Naive B cell (primary cell): Measurements from ENCODE around the gene ERC2. TPM values are rescaled to one million over a fixed set of nuclear protein-coding genes. Genes with fewer than 3 reads are reported as not detected.

Source experiments
- ATAC-seq, 2 donors: fragments of 150-1000 bp; cut with Tn5 transposase; 2 replicates each; pipeline ENCODE4 v1.10.0; 2021; ENCODE audit warnings: low read depth in 2 of 2, mild to moderate bottlenecking in 2 of 2, moderate library complexity in 2 of 2
- DNase-seq: peaks from one replicate; pipeline ENCODE4 v3.0.0; 2022
- H3K27ac Mint-ChIP-seq, 6 donors: one replicate each; pipeline ENCODE4 v1.8.0; 2020 to 2022; ENCODE audit warnings: mild to moderate bottlenecking in 6 of 6, mixed read lengths in 6 of 6, moderate library complexity in 5 of 6, inconsistent platforms in 2 of 6
- H3K27me3 Mint-ChIP-seq, 3 donors: one replicate each; pipeline ENCODE4 v1.8.0; 2021 to 2022; ENCODE audit warnings: mixed read lengths in 3 of 3, mild to moderate bottlenecking in 1 of 3
- H3K36me3 Mint-ChIP-seq, 2 donors: one replicate each; pipeline ENCODE4 v1.8.0; 2020 to 2022; ENCODE audit warnings: mixed read lengths in 2 of 2, inconsistent platforms in 1 of 2, mild to moderate bottlenecking in 1 of 2
- H3K4me1 Mint-ChIP-seq, 3 donors: one replicate each; pipeline ENCODE4 v1.8.0; 2020 to 2022; ENCODE audit warnings: mixed read lengths in 3 of 3, inconsistent platforms in 1 of 3, mild to moderate bottlenecking in 1 of 3, moderate library complexity in 1 of 3
- H3K4me3 Mint-ChIP-seq, 8 donors: one replicate each; pipeline ENCODE4 v1.8.0; 2020 to 2022; ENCODE audit warnings: mild to moderate bottlenecking in 8 of 8, mixed read lengths in 8 of 8, moderate library complexity in 8 of 8, inconsistent platforms in 2 of 8
- H3K9me3 Mint-ChIP-seq, 7 donors: one replicate each; pipeline ENCODE4 v1.8.0; 2020 to 2022; ENCODE audit warnings: mixed read lengths in 7 of 7, mild to moderate bottlenecking in 5 of 7, inconsistent platforms in 2 of 7, moderate library complexity in 1 of 7
- polyA plus RNA-seq, 6 donors: library from polyadenylated mRNA; unstranded; fragments of 300-500 nt; fragmentation: Illumina TruSeq; gene quantifications; one replicate each; pipeline ENCODE4 v1.2.3, GENCODE V29; 2021; ENCODE audit warnings: low read depth in 6 of 6

ERC2 gene
- polyA plus RNA-seq, 6 donors from 2014 or later = not detected

GRCh38 chr3:56415652-56416051, 52.6 kb downstream of the ERC2 start:
- no peaks in the 10 kb centered on the region for H3K36me3 Mint-ChIP-seq
- ATAC-seq = no peak
- H3K4me3 Mint-ChIP-seq = no peak overlapping the region
- H3K27me3 Mint-ChIP-seq = peaks cover 23 to 36% (median 29%) of the 10 kb centered on the region in 3 donors
- H3K4me1 Mint-ChIP-seq = no peaks in the 10 kb centered on the region
- H3K9me3 Mint-ChIP-seq = peaks cover 0 to 4% (median 0%) of the 10 kb centered on the region in 7 donors
- H3K27ac Mint-ChIP-seq = no peak overlapping the region
- DNase-seq = no peak

GRCh38 chr3:56413911-56414310, 54.4 kb downstream of the ERC2 start:
- Mint-ChIP-seq H3K4me3 (no peak overlapping the region), H3K27ac (no peak overlapping the region), H3K27me3 (peaks cover 28 to 36% (median 29%) of the 10 kb centered on the region in 3 donors), H3K4me1 (no peaks in the 10 kb centered on the region), H3K36me3 (no peaks in the 10 kb centered on the region), H3K9me3 (peaks cover 0 to 4% (median 0%) of the 10 kb centered on the region in 7 donors)
- DNase-seq (no peak), ATAC-seq (no peak)

GRCh38 chr3:56411166-56411565, 57.1 kb downstream of the ERC2 start:
- Mint-ChIP-seq H3K4me1 (no peaks in the 10 kb centered on the region), H3K36me3 (no peaks in the 10 kb centered on the region), H3K4me3 (no peak overlapping the region), H3K9me3 (peaks cover 0 to 4% (median 0%) of the 10 kb centered on the region in 7 donors), H3K27me3 (peaks cover 32 to 43% (median 34%) of the 10 kb centered on the region in 3 donors), H3K27ac (no peak overlapping the region)
- ATAC-seq (no peak), DNase-seq (no peak)

- Mint-ChIP-seq H3K27me3 (peaks cover 32 to 38% (median 33%) of the 10 kb centered on the region in 3 donors), H3K27ac (no peak overlapping the region), H3K4me3 (no peak overlapping the region), H3K9me3 (peaks cover 0 to 4% (median 0%) of the 10 kb centered on the region in 7 donors), H3K4me1 (no peaks in the 10 kb centered on the region), H3K36me3 (no peaks in the 10 kb centered on the region)
- no peak for ATAC-seq
- no peak for DNase-seq
Measured at GRCh38 chr3:56410576-56410975, 57.7 kb downstream of the ERC2 start.

- DNase-seq (no peak), ATAC-seq (no peak)
- Mint-ChIP-seq H3K4me3 (no peak overlapping the region), H3K4me1 (no peaks in the 10 kb centered on the region), H3K27me3 (peaks cover 32 to 38% (median 33%) of the 10 kb centered on the region in 3 donors), H3K9me3 (peaks cover 0 to 4% (median 0%) of the 10 kb centered on the region in 7 donors), H3K36me3 (no peaks in the 10 kb centered on the region), H3K27ac (no peak overlapping the region)
Measured at GRCh38 chr3:56409790-56410189, 58.5 kb downstream of the ERC2 start.

DNA sequence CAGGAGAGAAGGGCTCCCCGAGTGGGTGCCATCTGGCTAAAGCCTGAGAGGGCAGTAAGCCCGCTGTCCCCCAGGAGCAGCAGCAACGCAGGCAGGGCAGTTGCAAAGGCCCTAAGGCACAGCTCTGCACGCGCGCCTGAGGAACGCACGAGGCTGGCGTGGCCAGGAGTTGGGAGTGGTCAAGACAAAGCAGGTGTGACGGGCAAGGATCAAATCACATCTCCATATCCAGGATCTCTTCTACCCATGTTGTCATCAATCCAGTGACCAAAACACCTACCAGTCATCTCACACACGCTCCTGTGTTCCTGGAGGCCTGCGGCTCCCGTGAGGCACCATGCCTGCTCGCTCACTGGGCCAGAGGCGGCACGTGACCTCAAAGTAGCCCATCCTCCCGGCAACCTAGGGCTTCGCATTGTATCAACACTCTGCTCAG, 59.5 kb downstream of the ERC2 start:
- DNase-seq (no peak), ATAC-seq (no peak)
- H3K4me3 Mint-ChIP-seq = no peak overlapping the region
- H3K9me3 Mint-ChIP-seq = peaks cover 0 to 4% (median 0%) of the 10 kb centered on the region in 7 donors
- H3K27me3 Mint-ChIP-seq = peaks cover 28 to 32% (median 31%) of the 10 kb centered on the region in 3 donors
- H3K4me1 Mint-ChIP-seq = no peaks in the 10 kb centered on the region
- no peaks in the 10 kb centered on the region for H3K36me3 Mint-ChIP-seq
- H3K27ac Mint-ChIP-seq = no peak overlapping the region

GRCh38 chr3:56406826-56407515, 61.3 kb downstream of the ERC2 start:
- no peak overlapping the region for H3K4me3 Mint-ChIP-seq
- H3K36me3 Mint-ChIP-seq = no peaks in the 10 kb centered on the region
- no peak for DNase-seq
- peaks cover 2 to 18% (median 6%) of the 10 kb centered on the region in 7 donors for H3K9me3 Mint-ChIP-seq
- no peak overlapping the region for H3K27ac Mint-ChIP-seq
- no peak for ATAC-seq
- peaks cover 20 to 28% (median 22%) of the 10 kb centered on the region in 3 donors for H3K27me3 Mint-ChIP-seq
- no peaks in the 10 kb centered on the region for H3K4me1 Mint-ChIP-seq

GRCh38 chr3:56404884-56405283, 63.4 kb downstream of the ERC2 start:
- no peak overlapping the region for H3K27ac Mint-ChIP-seq
- ATAC-seq (no peak), DNase-seq (no peak)
- no peaks in the 10 kb centered on the region for H3K36me3 Mint-ChIP-seq
- H3K4me3 Mint-ChIP-seq = no peak overlapping the region
- peaks cover 2 to 28% (median 8%) of the 10 kb centered on the region in 7 donors for H3K9me3 Mint-ChIP-seq
- H3K27me3 Mint-ChIP-seq = peaks cover 10 to 24% (median 13%) of the 10 kb centered on the region in 3 donors
- H3K4me1 Mint-ChIP-seq = no peaks in the 10 kb centered on the region

DNA sequence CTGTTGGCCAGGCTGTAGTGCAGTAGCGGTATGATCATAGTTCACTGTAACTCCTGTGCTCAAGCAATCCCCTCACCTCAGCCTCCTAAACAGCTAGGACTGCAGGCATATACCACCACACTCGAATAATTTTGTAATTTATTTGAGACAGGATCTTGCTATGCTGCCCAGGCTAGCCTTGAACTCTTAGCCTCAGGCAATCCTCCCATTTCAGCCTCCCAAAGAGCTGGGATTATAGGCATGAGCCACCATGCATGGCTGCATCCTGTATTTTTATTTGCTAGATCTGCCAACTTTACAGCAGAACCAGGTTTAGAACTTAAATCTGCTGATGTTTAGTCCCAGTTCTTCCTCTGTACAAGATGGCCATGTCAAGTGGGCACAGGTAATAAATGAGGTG, 69.6 kb downstream of the ERC2 start:
- Mint-ChIP-seq H3K4me1 (no peaks in the 10 kb centered on the region), H3K36me3 (no peaks in the 10 kb centered on the region), H3K27ac (no peak overlapping the region), H3K27me3 (peaks cover 0 to 24% (median 6%) of the 10 kb centered on the region in 3 donors), H3K4me3 (no peak overlapping the region), H3K9me3 (peaks cover 2 to 27% (median 7%) of the 10 kb centered on the region in 7 donors)
- no peak for ATAC-seq
- DNase-seq = no peak

GRCh38 chr3:56397798-56398197, 70.5 kb downstream of the ERC2 start:
- Mint-ChIP-seq H3K4me3 (no peak overlapping the region), H3K27me3 (peaks cover 0 to 24% (median 6%) of the 10 kb centered on the region in 3 donors), H3K27ac (no peak overlapping the region), H3K36me3 (no peaks in the 10 kb centered on the region), H3K9me3 (peaks cover 0 to 18% (median 5%) of the 10 kb centered on the region in 7 donors), H3K4me1 (no peaks in the 10 kb centered on the region)
- ATAC-seq = no peak
- no peak for DNase-seq

GRCh38 chr3:56389183-56389830, 79.0 kb downstream of the ERC2 start:
- ATAC-seq (no peak), DNase-seq (no peak)
- Mint-ChIP-seq H3K36me3 (no peaks in the 10 kb centered on the region), H3K4me3 (no peak overlapping the region), H3K27ac (no peak overlapping the region), H3K9me3 (peaks cover 0 to 6% (median 0%) of the 10 kb centered on the region in 7 donors), H3K27me3 (peaks cover 0 to 15% (median 5%) of the 10 kb centered on the region in 3 donors), H3K4me1 (no peaks in the 10 kb centered on the region)

DNA sequence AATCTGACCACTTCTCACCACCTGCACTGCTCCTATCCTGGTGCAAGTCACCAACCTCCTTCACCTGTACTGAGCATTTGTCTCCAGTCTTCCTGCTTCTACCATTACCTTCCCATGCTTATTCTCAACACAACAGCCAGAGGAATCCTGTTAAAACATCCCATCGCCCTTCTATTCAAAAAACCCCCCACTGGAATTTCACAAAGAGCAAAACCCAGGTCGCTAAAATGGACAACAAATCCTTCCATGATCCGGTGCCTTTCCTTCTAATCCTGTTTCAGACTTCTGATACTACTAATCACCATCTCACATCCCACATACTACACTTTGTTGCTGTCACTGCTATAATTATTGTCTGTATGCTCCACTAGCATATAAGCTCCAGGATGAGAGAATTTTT, 85.2 kb downstream of the ERC2 start:
- Mint-ChIP-seq H3K9me3 (no peaks in the 10 kb centered on the region), H3K4me3 (no peak overlapping the region), H3K36me3 (no peaks in the 10 kb centered on the region), H3K27ac (no peak overlapping the region), H3K27me3 (peaks cover 0 to 16% (median 0%) of the 10 kb centered on the region in 3 donors), H3K4me1 (no peaks in the 10 kb centered on the region)
- no peak for DNase-seq
- ATAC-seq = no peak

GRCh38 chr3:56379723-56380287, 88.5 kb downstream of the ERC2 start:
- Mint-ChIP-seq H3K4me3 (no peak overlapping the region), H3K36me3 (no peaks in the 10 kb centered on the region), H3K27me3 (peaks cover 0 to 12% (median 0%) of the 10 kb centered on the region in 3 donors), H3K27ac (no peak overlapping the region), H3K4me1 (no peaks in the 10 kb centered on the region), H3K9me3 (peaks cover 2 to 29% (median 9%) of the 10 kb centered on the region in 7 donors)
- DNase-seq (no peak), ATAC-seq (no peak)

- no peaks in the 10 kb centered on the region for H3K4me1 Mint-ChIP-seq
- no peak for DNase-seq
- ATAC-seq = no peak
- H3K27me3 Mint-ChIP-seq = peaks cover 6 to 16% (median 7%) of the 10 kb centered on the region in 3 donors
- H3K27ac Mint-ChIP-seq = no peak overlapping the region
- no peak overlapping the region for H3K4me3 Mint-ChIP-seq
- peaks cover 2 to 30% (median 9%) of the 10 kb centered on the region in 7 donors for H3K9me3 Mint-ChIP-seq
- no peaks in the 10 kb centered on the region for H3K36me3 Mint-ChIP-seq
Measured at GRCh38 chr3:56375654-56376053, 92.6 kb downstream of the ERC2 start.
